ENCODE measurements around the gene RBM4.
"Not testable (repeated sequence)": the region's sequence is repeated elsewhere in the genome, so short reads cannot be mapped to it uniquely, and the experiment has no call there.

The RBM4 gene

GRCh38 chr11:66604155-66604554, 34.3 kb upstream of the RBM4 start:
- in situ Hi-C loops (cut with HindIII; ENCODE audit: low sequenced_read_pairs), result no loop called here

GRCh38 chr11:66606608-66607007, 31.9 kb upstream of the RBM4 start:
- in situ Hi-C loops (cut with HindIII; ENCODE audit: low sequenced_read_pairs); DNase-seq (ENCODE audit: low read depth, low spot score); H3K4me3 ChIP-seq (ENCODE audit: low read depth, low read length): not testable (repeated sequence)

More at GRCh38 chr11:66604155-66604554, 34.3 kb upstream of the RBM4 start:
- no peak overlapping the region for H3K4me3 ChIP-seq (ENCODE audit: low read depth, low read length)
- no peak for DNase-seq (ENCODE audit: low read depth, low spot score)
- TF ChIP-seq, protein P1, sequence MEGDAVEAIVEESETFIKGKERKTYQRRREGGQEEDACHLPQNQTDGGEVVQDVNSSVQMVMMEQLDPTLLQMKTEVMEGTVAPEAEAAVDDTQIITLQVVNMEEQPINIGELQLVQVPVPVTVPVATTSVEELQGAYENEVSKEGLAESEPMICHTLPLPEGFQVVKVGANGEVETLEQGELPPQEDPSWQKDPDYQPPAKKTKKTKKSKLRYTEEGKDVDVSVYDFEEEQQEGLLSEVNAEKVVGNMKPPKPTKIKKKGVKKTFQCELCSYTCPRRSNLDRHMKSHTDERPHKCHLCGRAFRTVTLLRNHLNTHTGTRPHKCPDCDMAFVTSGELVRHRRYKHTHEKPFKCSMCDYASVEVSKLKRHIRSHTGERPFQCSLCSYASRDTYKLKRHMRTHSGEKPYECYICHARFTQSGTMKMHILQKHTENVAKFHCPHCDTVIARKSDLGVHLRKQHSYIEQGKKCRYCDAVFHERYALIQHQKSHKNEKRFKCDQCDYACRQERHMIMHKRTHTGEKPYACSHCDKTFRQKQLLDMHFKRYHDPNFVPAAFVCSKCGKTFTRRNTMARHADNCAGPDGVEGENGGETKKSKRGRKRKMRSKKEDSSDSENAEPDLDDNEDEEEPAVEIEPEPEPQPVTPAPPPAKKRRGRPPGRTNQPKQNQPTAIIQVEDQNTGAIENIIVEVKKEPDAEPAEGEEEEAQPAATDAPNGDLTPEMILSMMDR (IDR thresholded peaks at IDR 0.05; ENCODE audit: low read depth, low read length), result no peak

- peak; percentile 89 for DNase-seq (ENCODE audit: low read depth, low spot score)
- in situ Hi-C loops (cut with HindIII; ENCODE audit: low sequenced_read_pairs), result no loop called here
- TF ChIP-seq, protein P1 (IDR thresholded peaks at IDR 0.05; ENCODE audit: low read depth, low read length), result no peak
- H3K4me3 ChIP-seq (ENCODE audit: low read depth, low read length), result no peak overlapping the region
Observed at GRCh38 chr11:66607126-66607834, 31.2 kb upstream of the RBM4 start.

DNA sequence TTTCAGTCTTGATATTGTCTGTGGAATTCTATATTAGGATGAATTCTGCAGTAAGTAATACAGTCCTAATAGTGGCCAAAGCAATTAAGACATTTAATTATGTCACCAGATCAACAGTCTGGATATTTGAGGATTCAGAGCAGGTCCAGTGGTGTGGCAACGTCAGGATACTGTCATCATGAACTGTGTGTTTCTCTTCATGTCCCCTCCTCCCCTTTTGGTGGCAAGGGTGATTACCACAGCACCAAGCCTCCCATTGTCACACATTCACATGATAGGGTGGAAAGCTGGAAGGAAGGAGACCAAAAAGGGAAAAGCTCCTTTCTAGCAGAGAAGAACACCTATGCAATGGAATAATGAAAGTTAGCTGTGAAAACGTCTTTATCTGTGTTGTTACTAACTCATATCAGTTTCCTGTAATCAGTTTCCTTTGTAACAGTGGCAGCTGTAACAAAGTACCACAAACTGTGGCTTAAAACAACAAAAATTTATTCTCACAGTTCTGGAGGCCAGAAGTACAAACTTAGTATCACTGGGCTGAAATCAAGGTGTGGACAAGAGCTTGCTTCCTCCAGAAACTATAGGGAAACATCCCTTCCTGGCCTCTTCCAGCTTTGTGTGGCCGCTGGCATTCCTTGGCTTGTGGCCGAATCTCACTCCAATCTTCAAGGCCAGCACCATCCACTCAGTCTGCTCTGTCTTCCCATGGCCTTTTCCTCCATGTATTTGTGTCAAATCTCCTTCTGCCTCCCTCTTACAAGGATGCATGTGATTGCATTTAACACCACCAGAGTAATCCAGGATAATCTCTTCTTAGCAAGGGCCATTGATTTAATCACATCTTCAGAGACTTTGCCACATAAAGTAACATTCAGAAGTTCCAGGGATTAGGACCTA, 28.5 kb upstream of the RBM4 start:
- DNase-seq (ENCODE audit: low read depth, low spot score), result no peak
- in situ Hi-C loops (cut with HindIII; ENCODE audit: low sequenced_read_pairs), result no loop called here
- H3K4me3 ChIP-seq (ENCODE audit: low read depth, low read length), result no peak overlapping the region
- TF ChIP-seq, protein P1 (IDR thresholded peaks at IDR 0.05; ENCODE audit: low read depth, low read length), result no peak

GRCh38 chr11:66612458-66612857, 26.0 kb upstream of the RBM4 start:
- no peak overlapping the region for H3K4me3 ChIP-seq (ENCODE audit: low read depth, low read length)
- in situ Hi-C loops (cut with HindIII; ENCODE audit: low sequenced_read_pairs), result no loop called here
- DNase-seq (ENCODE audit: low read depth, low spot score), result no peak
- TF ChIP-seq, protein P1 (IDR thresholded peaks at IDR 0.05; ENCODE audit: low read depth, low read length), result no peak

DNA sequence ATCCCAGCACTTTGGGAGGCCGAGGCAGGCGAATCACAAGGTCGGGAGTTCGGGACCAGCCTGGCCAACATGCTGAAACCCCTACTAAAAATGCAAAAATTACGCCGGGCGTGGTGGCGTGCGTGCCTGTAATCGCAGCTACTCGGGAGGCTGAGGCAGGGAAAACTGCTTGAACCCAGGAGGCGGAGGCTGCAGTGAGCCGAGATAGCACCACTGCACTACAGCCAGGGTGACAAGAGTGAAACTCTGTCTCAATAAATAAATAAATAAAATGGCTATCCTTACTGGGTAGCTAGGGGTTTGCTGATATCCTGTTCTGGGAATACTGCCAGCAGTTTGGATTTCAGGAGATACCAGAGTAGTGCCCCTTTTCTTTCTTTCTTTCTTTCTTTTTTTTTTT, 24.4 kb upstream of the RBM4 start:
- DNase-seq (ENCODE audit: low read depth, low spot score), result no peak
- H3K4me3 ChIP-seq (ENCODE audit: low read depth, low read length), result no peak overlapping the region
- TF ChIP-seq, protein P1 (IDR thresholded peaks at IDR 0.05; ENCODE audit: low read depth, low read length), result no peak
- in situ Hi-C loops (cut with HindIII; ENCODE audit: low sequenced_read_pairs), result no loop called here

Data from astrocyte of the spinal cord (primary cell).